ENCODE results near the gene WWTR1.

DNA sequence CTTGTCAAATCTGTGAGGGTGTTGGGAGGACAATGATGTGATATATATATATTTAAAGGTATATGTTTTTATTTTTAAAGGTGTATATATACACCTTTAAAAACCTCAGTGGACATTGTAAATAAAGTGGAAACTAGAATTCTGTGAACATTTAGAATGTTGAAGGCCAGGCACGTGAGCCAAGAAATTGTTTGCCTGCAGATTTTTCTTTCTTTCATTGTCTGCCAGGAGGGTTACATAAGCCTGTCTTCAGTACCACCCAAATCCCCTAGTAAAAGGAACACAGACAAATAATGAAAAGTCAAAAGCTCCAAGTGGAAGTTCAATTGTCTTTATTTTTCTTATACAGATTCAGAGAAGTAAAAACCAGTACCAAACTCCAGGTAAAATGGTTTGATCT is 140.9 kb downstream of the WWTR1 start:
- no peak for TF ChIP-seq CTCF (IDR thresholded peaks at IDR 0.05; ENCODE audit: low read length)
- no peak for TF ChIP-seq EZH2 (IDR thresholded peaks at IDR 0.05; ENCODE audit: borderline replicate concordance, low read length)

Measured in OCI-LY1 (cell line).